ENCODE measurements around the gene CTSW. TPM values are rescaled to one million over a fixed set of nuclear protein-coding genes. Genes with fewer than 3 reads are reported as not detected.
"Not testable (repeated sequence)": the region's sequence is repeated elsewhere in the genome, so short reads cannot be mapped to it uniquely, and the experiment has no call there.

CTSW gene, protein sequence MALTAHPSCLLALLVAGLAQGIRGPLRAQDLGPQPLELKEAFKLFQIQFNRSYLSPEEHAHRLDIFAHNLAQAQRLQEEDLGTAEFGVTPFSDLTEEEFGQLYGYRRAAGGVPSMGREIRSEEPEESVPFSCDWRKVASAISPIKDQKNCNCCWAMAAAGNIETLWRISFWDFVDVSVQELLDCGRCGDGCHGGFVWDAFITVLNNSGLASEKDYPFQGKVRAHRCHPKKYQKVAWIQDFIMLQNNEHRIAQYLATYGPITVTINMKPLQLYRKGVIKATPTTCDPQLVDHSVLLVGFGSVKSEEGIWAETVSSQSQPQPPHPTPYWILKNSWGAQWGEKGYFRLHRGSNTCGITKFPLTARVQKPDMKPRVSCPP
- 10.0 and 10.3 TPM in 2 replicates for total RNA-seq

DNA sequence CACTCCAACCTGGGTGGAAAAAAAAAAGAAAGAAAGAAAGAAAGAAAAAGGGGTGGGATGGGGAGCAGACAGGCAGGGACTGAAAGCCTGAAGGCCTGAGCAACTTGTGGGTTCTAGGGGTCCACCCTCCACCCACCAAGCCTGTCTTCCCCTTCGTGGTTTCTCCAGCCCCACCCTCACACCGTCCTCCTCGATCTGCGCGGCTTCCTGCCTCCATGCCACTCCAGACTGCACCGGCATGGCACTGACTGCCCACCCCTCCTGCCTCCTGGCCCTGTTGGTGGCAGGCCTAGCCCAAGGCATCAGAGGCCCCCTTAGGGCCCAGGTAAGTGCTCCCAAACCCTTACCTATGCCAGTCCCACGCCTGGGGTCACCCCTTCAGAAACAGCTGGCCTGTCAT is at the start of gene CTSW:
Gene CTSW, plus strand, starts transcription at position 221 of the 400 bp plus-strand sequence. Its CDS starts 18 bp downstream, at position 239.
- Mint-ChIP-seq H3K27ac (peak within 1 kb of the TSS; percentile 82), H3K36me3 (ENCODE audit: low read depth) (peaks cover 27% of the 10 kb centered on the region), H3K27me3 (ENCODE audit: low read depth) (no peaks in the 10 kb centered on the region), H3K9me3 (no peaks in the 10 kb centered on the region), H3K4me3 (ENCODE audit: low read depth) (peak within 1 kb of the TSS; percentile 55), H3K4me1 (ENCODE audit: low read depth) (peaks cover 21% of the 10 kb centered on the region)
- intact Hi-C loops (cut with micrococcal nuclease), result no loop called here
- no peak for DNase-seq (ENCODE audit: low spot score)

DNA sequence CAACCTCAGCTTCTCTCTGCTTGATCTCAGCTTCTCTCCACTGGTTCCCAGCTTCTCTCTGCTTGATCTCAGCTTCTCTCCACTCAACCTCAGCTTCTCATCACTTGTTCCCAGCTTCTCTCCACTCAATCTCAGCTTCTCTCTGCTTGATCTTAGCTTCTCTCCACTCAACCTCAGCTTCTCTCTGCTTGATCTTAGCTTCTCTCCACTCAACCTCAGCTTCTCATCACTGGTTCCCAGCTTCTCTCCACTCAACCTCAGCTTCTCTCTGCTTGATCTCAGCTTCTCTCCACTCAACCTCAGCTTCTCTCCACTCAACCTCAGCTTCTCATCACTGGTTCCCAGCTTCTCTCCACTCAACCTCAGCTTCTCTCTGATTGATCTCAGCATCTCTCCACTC is 47.4 kb upstream of the CTSW start:
- DNase-seq (ENCODE audit: low spot score); H3K9me3 Mint-ChIP-seq; intact Hi-C loops (cut with micrococcal nuclease); H3K27me3 Mint-ChIP-seq (ENCODE audit: low read depth); H3K36me3 Mint-ChIP-seq (ENCODE audit: low read depth); H3K27ac Mint-ChIP-seq: not testable (repeated sequence)
- Mint-ChIP-seq H3K4me3 (ENCODE audit: low read depth) (peak overlapping the region; percentile 30), H3K4me1 (ENCODE audit: low read depth) (peaks cover 27% of the 10 kb centered on the region)

DNA sequence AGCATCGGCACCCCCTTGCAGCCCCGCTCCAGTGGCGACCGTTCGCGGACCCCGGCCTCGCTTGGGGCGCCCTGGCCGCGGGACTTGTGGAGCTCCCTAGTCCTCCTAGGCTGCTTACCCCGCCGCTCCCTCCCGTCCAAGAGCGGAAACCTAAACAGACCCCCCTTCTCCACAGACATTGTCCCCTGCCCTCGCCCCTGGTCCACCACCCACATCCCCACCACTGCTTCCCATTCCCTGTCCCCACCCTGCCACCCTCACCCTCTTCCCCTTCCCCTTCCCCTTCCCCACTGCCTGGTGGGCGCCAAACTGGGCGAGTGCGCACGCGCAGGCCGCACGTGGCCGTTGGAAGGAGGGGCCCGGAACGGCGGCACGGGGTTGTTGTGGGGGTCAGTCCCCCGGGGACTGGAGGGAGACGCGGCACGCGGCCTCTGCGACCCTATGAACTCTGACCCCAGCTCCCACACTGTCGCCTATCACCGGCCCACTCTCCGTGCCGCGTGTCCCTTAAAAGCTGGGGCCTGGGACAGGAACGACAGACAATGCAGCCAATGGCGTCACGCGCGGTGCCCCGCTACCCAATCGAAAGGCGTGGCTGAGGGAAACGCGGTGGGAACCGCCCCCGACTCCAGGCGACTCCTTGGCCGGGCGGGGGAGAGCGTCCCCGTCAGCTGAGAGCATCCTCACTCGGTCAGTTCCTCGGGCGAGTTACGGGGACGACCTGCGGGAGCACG is 46.2 kb upstream of the CTSW start, which contains the start of gene SNX32:
Gene SNX32, plus strand, starts transcription at position 667 of the 734 bp plus-strand sequence. CDS start 103 bp downstream, outside the sequence.
- Mint-ChIP-seq H3K4me1 (ENCODE audit: low read depth) (peaks cover 20% of the 10 kb centered on the region), H3K27me3 (ENCODE audit: low read depth) (peaks cover 7% of the 10 kb centered on the region), H3K9me3 (no peaks in the 10 kb centered on the region), H3K36me3 (ENCODE audit: low read depth) (no peaks in the 10 kb centered on the region), H3K27ac (no peak within 1 kb of the TSS), H3K4me3 (ENCODE audit: low read depth) (no peak within 1 kb of the TSS)
- peak; percentile 95 for DNase-seq (ENCODE audit: low spot score)
- intact Hi-C loops (cut with micrococcal nuclease), result no loop called here

DNA sequence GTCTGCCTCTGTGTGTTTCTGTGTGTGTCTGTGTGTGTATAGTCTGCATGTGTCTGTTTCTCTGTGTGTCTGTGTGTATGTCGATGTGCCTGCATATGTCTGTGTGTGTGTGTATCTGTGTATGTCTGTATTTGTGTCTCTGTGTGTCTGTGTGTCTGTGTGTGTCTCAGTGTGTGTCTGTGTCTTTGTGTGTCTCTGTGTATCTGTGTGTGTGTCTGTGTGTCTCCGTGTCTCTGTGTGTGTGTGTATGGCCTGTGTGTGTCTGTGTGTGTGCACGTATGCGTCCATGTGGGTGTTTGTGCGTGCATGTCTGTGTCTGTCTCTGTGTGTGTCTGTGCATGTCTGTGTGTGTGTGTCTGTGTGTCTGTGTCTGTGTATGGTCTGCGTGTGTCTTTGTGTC is 45.4 kb upstream of the CTSW start:
- Mint-ChIP-seq H3K9me3 (no peaks in the 10 kb centered on the region), H3K4me3 (ENCODE audit: low read depth) (no peak overlapping the region), H3K27ac (no peak overlapping the region), H3K4me1 (ENCODE audit: low read depth) (peaks cover 17% of the 10 kb centered on the region), H3K36me3 (ENCODE audit: low read depth) (no peaks in the 10 kb centered on the region), H3K27me3 (ENCODE audit: low read depth) (peaks cover 7% of the 10 kb centered on the region)
- intact Hi-C loops (cut with micrococcal nuclease), result no loop called here
- no peak for DNase-seq (ENCODE audit: low spot score)

DNA sequence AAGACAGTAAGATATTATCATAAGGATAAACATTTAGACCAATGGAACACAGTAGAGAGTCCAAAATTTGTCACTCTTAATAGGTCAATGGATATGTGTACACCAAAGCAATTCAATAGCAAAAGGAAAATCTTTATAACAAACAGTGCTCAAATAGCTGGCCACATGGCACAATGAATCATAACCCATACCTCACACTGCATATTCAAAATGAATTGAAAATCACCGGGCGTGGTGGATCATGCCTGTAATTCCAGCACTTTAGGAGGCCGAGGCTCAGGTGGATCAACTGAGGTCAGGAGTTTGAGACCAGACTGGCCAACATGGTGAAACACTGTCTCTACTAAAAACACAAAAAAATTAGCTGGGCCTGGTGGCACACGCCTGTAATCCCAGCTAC is 37.5 kb upstream of the CTSW start:
- Mint-ChIP-seq H3K4me1 (ENCODE audit: low read depth) (no peaks in the 10 kb centered on the region), H3K27me3 (ENCODE audit: low read depth) (no peaks in the 10 kb centered on the region), H3K27ac (no peak overlapping the region), H3K4me3 (ENCODE audit: low read depth) (no peak overlapping the region), H3K9me3 (no peaks in the 10 kb centered on the region), H3K36me3 (ENCODE audit: low read depth) (no peaks in the 10 kb centered on the region)
- DNase-seq (ENCODE audit: low spot score), result no peak
- intact Hi-C loops (cut with micrococcal nuclease), result no loop called here

DNA sequence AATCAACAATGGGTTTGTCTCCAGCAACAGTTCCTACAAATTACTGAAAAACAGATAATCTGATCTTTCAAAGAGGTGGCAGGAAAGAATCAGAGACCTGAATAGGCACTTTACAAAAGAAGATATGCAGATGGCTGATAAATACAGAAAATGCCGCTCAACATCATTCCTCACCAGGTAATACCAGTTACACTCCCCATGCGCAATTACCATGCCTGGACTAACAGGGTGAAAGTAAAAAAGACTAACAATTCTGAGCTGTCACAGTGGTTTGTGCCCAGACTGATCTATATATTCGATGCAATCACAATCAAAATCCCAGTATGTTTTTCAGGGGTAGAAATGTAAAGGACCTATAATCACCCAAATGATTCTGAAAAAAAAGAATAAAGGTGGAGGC is 35.8 kb upstream of the CTSW start:
- H3K27ac Mint-ChIP-seq, result no peak overlapping the region
- no peak for DNase-seq (ENCODE audit: low spot score)
- no peaks in the 10 kb centered on the region for H3K27me3 Mint-ChIP-seq (ENCODE audit: low read depth)
- intact Hi-C loops (cut with micrococcal nuclease), result no loop called here
- H3K9me3 Mint-ChIP-seq, result no peaks in the 10 kb centered on the region
- no peaks in the 10 kb centered on the region for H3K4me1 Mint-ChIP-seq (ENCODE audit: low read depth)
- no peaks in the 10 kb centered on the region for H3K36me3 Mint-ChIP-seq (ENCODE audit: low read depth)
- no peak overlapping the region for H3K4me3 Mint-ChIP-seq (ENCODE audit: low read depth)

DNA sequence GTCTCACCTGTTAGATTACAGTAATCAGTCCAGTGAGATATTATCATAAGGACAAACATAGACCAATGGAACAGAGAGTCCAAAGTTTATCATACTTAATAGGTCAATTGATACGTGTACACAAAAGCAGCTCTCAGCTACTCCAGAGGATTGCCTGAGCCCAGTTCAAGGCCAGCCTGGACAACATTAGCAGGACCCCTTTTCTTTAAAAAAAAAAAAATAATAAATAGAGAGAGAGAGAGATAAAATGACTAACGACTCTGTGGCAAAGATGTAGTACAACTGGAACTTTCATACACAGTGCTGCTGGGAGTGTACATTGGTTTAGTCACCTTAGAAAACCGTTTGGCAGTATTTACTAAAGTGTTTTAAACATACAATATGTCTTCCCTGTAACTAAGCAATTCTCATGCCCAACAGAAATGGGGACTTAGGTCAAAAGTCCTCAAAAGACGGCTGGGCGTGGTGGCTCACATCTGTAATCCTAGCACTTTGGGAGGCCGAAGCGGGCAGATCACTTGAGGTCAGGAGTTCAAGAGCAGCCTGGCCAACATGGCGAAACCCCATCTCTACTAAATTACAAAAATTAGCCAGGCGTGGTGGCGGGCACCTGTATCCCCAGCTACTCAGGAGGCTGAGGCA is 35.3 kb upstream of the CTSW start:
- H3K4me1 Mint-ChIP-seq (ENCODE audit: low read depth), result no peaks in the 10 kb centered on the region
- H3K27me3 Mint-ChIP-seq (ENCODE audit: low read depth), result no peaks in the 10 kb centered on the region
- H3K9me3 Mint-ChIP-seq, result no peaks in the 10 kb centered on the region
- no peak overlapping the region for H3K4me3 Mint-ChIP-seq (ENCODE audit: low read depth)
- H3K27ac Mint-ChIP-seq, result no peak overlapping the region
- H3K36me3 Mint-ChIP-seq (ENCODE audit: low read depth), result no peaks in the 10 kb centered on the region
- no peak for DNase-seq (ENCODE audit: low spot score)
- intact Hi-C loops (cut with micrococcal nuclease), result no loop called here

DNA sequence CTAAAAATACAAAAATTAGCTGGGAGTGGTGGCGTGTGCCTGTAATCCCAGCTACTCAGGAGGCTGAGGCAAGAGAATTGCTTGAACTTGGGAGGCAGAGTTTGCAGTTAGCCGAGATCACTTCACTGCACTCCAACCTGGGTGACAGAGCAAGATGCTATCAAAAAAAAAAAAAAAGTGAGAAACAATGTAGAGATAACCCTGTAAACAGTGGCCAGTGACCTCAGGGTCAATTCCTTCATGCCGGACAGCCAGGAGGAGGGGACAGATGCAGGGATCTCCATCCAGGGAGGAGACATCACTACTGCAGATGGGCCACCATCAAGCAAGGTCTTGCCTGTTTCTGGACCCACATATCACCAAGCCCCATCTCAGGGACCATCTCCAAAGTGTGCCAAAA is 31.9 kb upstream of the CTSW start:
- H3K9me3 Mint-ChIP-seq, result peaks cover 9% of the 10 kb centered on the region

DNA sequence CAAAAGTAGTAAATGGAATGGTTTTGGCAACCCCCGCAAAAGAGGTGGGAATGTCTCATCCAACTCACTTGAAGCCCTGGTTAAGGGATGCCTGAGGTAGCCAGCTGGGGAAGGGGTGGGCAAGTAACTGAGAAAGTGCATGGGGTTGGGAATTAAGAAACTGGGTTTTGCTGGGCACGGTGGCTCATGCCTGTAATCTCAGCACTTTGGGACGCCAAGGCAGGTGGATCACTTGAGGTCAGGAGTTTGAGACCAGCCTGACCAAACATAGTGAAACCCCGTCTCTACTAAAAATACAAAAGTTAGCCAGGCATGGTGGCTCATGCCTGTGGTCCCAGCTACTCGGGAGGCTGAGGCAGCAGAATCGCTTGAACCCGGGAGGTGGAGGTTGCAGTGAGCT is 30.9 kb upstream of the CTSW start:
- H3K9me3 Mint-ChIP-seq; H3K27ac Mint-ChIP-seq; DNase-seq (ENCODE audit: low spot score); H3K4me1 Mint-ChIP-seq (ENCODE audit: low read depth); H3K4me3 Mint-ChIP-seq (ENCODE audit: low read depth); intact Hi-C loops (cut with micrococcal nuclease); H3K27me3 Mint-ChIP-seq (ENCODE audit: low read depth): not testable (repeated sequence)
- peaks cover 35% of the 10 kb centered on the region for H3K36me3 Mint-ChIP-seq (ENCODE audit: low read depth)

More for the DNA sequence above, 31.9 kb upstream of the CTSW start:
- H3K4me1 Mint-ChIP-seq (ENCODE audit: low read depth), result no peaks in the 10 kb centered on the region
- peaks cover 26% of the 10 kb centered on the region for H3K36me3 Mint-ChIP-seq (ENCODE audit: low read depth)
- no peak overlapping the region for H3K27ac Mint-ChIP-seq
- no peaks in the 10 kb centered on the region for H3K27me3 Mint-ChIP-seq (ENCODE audit: low read depth)
- no peak overlapping the region for H3K4me3 Mint-ChIP-seq (ENCODE audit: low read depth)
- DNase-seq (ENCODE audit: low spot score), result no peak
- intact Hi-C loops (cut with micrococcal nuclease), result no loop called here

DNA sequence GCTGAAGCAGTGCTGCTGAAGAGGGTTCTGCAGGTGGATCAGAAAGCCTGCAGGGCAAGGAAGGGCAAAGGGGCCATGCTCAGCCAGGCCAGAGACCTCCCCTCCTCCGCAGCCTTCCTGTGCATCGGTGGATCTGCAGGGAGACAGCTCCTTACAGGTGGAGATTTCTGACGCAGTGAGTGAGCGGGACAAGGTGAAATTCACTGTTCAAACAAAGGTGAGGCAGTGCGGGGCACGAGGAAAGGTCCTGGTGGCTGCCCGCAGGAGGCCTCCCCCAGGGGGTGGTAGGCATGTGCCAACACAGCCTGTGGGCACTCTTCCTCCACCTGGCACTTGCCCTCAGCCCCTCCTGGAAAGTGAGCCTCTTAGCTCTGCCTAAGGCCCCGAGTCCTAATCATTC is 30.3 kb upstream of the CTSW start:
- H3K27ac Mint-ChIP-seq, result no peak overlapping the region
- peaks cover 42% of the 10 kb centered on the region for H3K36me3 Mint-ChIP-seq (ENCODE audit: low read depth)
- H3K4me1 Mint-ChIP-seq (ENCODE audit: low read depth), result peaks cover 3% of the 10 kb centered on the region
- no peaks in the 10 kb centered on the region for H3K27me3 Mint-ChIP-seq (ENCODE audit: low read depth)
- DNase-seq (ENCODE audit: low spot score), result no peak
- H3K9me3 Mint-ChIP-seq, result peaks cover 9% of the 10 kb centered on the region
- intact Hi-C loops (cut with micrococcal nuclease), result no loop called here
- H3K4me3 Mint-ChIP-seq (ENCODE audit: low read depth), result no peak overlapping the region

DNA sequence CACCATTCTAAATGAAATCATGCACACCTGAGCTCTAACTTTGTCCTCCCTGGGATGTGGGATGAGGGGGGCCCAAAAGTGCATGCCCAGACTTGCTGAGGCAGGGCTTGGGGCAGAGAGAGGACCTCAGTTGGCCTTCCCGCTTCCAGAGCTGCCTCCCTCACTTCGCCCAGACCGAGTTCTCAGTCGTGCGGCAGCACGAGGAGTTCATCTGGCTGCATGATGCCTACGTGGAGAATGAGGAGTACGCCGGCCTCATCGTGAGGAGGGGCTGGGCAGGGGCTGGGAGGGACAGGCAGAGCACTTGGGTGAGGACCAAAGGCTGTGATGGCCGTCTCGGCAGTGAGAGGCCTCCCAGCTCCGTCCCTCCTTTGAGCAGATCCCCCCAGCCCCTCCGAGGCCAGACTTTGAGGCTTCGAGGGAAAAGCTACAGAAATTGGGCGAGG is 29.8 kb upstream of the CTSW start:
- intact Hi-C loops (cut with micrococcal nuclease), result loop anchor here (10.0 kb wide), 2 partner anchors 275 to 765 kb away; partner anchors contain the start of genes CDCA5, EHBP1L1, FAM89B and ZFPL1
- no peak overlapping the region for H3K4me3 Mint-ChIP-seq (ENCODE audit: low read depth)
- no peaks in the 10 kb centered on the region for H3K27me3 Mint-ChIP-seq (ENCODE audit: low read depth)
- H3K9me3 Mint-ChIP-seq, result peaks cover 9% of the 10 kb centered on the region
- H3K36me3 Mint-ChIP-seq (ENCODE audit: low read depth), result peaks cover 46% of the 10 kb centered on the region
- no peak for DNase-seq (ENCODE audit: low spot score)
- peaks cover 4% of the 10 kb centered on the region for H3K4me1 Mint-ChIP-seq (ENCODE audit: low read depth)
- H3K27ac Mint-ChIP-seq, result no peak overlapping the region

DNA sequence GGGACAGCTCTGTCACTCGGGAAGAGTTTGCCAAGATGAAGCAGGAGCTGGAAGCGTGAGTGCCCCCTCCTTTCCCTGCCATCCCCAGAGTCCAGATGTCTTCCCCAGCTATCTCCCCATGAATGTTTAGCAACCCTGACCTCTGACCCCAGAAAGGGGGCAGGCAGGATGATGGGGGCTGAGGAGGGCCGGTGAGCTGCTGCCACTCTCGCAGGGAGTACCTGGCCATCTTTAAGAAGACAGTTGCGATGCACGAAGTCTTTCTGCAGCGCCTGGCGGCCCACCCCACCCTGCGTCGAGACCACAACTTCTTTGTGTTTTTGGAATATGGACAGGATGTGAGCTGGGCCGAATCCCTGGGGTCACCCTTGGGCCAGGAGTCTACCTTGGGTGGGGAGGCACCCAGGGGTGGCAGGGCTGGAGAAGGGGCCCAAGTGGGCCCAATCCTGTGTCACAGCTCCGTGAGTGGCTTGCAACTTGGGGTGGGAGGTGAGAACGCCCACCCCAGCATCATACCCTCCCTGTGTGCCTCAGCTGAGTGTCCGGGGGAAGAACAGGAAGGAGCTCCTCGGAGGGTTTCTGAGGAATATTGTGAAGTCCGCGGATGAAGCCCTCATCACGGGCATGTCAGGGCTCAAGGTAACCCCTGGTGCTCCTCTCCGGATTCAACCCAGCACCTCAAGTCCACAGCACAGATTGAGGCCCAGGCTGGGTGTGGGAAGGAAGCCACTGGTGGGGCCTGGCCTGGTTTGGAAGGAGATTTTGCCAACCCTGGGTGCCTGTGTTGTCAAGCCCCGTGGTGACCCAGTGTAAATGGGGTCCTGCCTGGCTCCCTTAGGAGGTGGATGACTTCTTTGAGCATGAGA is 29.2 kb upstream of the CTSW start:
- Mint-ChIP-seq H3K9me3 (peaks cover 9% of the 10 kb centered on the region), H3K4me3 (ENCODE audit: low read depth) (no peak overlapping the region), H3K36me3 (ENCODE audit: low read depth) (peaks cover 53% of the 10 kb centered on the region), H3K27me3 (ENCODE audit: low read depth) (no peaks in the 10 kb centered on the region), H3K4me1 (ENCODE audit: low read depth) (peaks cover 6% of the 10 kb centered on the region), H3K27ac (no peak overlapping the region)
- peak; percentile 10 for DNase-seq (ENCODE audit: low spot score)
- intact Hi-C loops (cut with micrococcal nuclease), result loop anchor here (10.0 kb wide), 2 partner anchors 276 to 766 kb away; partner anchors contain the start of genes CDCA5, EHBP1L1, FAM89B and ZFPL1
